Bronchial epithelial cell (primary cell): ENCODE measurements around the gene INAFM2. TPM values are rescaled to one million over a fixed set of nuclear protein-coding genes. Genes with fewer than 3 reads are reported as not detected.
A peak's percentile ranks its signal among the peaks of the same experiment; 100 is the strongest.

Experiments used
- DNase-seq: peaks from one replicate; pipeline ENCODE4 v3.0.0-alpha.2; 2010; ENCODE audit warnings: low read depth
- FAIRE-seq: peaks from 2 replicates; lab custom pipeline; 2011; peaks lifted over from hg19 to GRCh38; lab: Jason Lieb, UNC
- H3K27me3 ChIP-seq: 2 replicates; pipeline ENCODE4 v1.5.1; 2011; ENCODE audit warnings: low read length; ENCODE audit not compliant: control insufficient read depth, insufficient read depth
- H3K36me3 ChIP-seq: 2 replicates; pipeline ENCODE4 v1.5.1; 2011; ENCODE audit warnings: low read length; ENCODE audit not compliant: control insufficient read depth, insufficient read depth
- H3K4me3 ChIP-seq: 2 replicates; pipeline ENCODE4 v1.5.1; 2011; ENCODE audit warnings: mild to moderate bottlenecking, low read depth, low read length, control low read depth
- total RNA-seq: library from RNA; depleted of rRNA; stranded (reverse); fragments of >200 nt; gene quantifications from 2 replicates; pipeline ENCODE4 v1.2.1, GENCODE V29; 2014
- TF ChIP-seq, protein P1 (sequence below): IDR thresholded peaks from 2 replicates; pipeline ENCODE4 v1.5.1; 2011; ENCODE audit warnings: mild to moderate bottlenecking, moderate library complexity, low read length, control low read depth, inconsistent platforms; ENCODE audit not compliant: insufficient read depth, severe bottlenecking

The INAFM2 gene
- total RNA-seq, 1 donor from 2014 or later, result 6.3 TPM

DNA sequence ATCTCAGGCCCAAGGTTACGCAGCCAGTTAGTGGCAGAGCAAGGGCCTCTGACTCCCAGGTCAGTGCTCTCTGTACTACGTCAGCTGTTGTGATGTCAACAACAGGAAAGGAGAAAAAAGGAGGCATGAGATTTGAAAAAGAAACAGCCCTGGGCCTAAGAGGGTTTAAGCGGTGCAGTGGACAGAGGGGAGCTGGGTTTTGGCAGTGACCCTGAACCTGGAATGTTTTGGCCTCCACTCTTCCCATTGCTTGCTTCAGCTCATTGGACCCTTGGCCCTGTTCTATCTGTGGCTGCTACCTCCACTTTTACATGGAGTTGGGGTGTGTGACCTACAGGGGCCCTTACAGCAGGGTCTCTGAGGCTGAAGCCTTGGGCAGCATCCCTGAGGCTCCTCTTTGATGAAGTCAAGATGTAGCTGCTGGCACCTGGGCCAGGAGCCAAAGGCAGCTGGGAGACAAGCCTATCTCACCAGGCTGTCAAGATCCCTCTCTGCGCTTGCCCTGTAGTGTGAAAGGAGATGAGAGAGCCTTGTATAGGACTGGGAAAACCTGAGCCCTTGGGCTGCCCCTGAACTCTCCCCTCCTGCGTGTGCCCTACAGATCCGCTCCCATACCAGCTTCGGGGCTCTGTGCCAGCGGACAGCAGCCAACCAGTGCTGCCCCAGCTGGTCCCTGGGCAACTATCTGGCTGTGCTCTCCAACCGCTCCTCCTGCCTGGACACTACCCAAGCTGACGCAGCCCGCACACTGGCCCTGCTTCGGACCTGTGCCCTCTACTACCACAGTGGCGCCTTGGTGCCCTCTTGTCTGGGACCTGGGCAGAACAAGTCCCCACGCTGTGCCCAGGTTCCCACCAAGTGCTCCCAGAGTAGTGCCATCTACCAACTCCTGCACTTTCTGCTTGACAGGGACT lies 43.2 kb downstream of the INAFM2 start:
- no peak for FAIRE-seq
- no peak overlapping the region for H3K4me3 ChIP-seq

DNA sequence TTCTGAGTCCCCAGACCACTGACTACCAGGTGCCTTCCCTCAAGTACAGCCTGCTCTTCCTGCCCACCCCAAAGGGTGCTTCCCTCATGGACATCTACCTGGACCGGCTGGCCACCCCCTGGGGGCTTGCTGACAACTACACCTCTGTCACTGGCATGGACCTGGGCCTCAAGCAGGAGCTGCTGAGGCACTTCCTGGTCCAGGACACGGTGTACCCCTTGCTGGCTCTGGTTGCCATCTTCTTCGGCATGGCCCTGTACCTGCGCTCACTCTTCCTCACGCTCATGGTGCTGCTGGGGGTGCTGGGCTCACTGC lies 43.8 kb downstream of the INAFM2 start:
- no peak for DNase-seq
- Histone ChIP-seq H3K27me3 (peaks cover 3% of the 10 kb centered on the region), H3K4me3 (no peak overlapping the region), H3K36me3 (no peaks in the 10 kb centered on the region)
- FAIRE-seq, result no peak
- TF ChIP-seq, protein P1, sequence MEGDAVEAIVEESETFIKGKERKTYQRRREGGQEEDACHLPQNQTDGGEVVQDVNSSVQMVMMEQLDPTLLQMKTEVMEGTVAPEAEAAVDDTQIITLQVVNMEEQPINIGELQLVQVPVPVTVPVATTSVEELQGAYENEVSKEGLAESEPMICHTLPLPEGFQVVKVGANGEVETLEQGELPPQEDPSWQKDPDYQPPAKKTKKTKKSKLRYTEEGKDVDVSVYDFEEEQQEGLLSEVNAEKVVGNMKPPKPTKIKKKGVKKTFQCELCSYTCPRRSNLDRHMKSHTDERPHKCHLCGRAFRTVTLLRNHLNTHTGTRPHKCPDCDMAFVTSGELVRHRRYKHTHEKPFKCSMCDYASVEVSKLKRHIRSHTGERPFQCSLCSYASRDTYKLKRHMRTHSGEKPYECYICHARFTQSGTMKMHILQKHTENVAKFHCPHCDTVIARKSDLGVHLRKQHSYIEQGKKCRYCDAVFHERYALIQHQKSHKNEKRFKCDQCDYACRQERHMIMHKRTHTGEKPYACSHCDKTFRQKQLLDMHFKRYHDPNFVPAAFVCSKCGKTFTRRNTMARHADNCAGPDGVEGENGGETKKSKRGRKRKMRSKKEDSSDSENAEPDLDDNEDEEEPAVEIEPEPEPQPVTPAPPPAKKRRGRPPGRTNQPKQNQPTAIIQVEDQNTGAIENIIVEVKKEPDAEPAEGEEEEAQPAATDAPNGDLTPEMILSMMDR, result no peak

More for the DNA sequence above, 43.2 kb downstream of the INAFM2 start:
- Histone ChIP-seq H3K27me3 (peaks cover 3% of the 10 kb centered on the region), H3K36me3 (no peaks in the 10 kb centered on the region)
- DNase-seq, result no peak
- TF ChIP-seq, protein P1, result no peak

DNA sequence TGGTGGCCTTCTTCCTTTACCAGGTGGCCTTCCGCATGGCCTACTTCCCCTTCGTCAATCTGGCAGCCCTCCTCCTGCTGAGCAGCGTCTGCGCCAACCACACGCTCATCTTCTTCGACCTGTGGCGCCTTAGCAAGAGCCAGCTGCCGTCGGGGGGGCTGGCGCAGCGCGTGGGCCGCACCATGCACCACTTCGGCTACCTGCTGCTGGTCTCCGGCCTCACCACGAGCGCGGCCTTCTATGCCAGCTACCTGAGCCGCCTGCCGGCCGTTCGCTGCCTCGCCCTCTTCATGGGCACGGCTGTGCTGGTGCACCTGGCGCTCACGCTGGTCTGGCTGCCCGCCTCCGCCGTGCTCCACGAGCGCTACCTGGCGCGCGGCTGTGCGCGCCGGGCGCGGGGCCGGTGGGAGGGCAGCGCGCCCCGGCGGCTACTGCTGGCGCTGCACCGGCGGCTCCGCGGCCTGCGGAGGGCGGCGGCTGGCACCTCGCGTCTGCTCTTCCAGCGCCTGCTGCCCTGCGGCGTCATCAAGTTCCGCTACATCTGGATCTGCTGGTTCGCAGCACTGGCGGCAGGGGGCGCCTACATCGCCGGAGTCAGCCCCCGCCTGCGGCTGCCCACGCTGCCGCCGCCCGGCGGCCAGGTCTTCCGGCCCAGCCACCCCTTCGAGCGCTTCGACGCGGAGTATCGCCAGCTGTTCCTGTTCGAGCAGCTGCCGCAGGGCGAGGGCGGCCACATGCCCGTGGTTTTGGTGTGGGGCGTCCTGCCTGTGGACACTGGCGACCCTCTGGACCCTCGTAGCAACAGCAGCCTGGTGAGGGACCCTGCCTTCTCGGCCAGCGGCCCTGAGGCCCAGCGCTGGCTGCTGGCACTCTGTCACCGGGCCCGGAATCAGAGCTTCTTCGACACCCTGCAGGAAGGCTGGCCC lies 44.5 kb downstream of the INAFM2 start:
- TF ChIP-seq, protein P1, result peak; percentile 69
- FAIRE-seq (no peak), DNase-seq (peak; percentile 72)
- no peak overlapping the region for H3K4me3 ChIP-seq
- peaks cover 3% of the 10 kb centered on the region for H3K27me3 ChIP-seq
- H3K36me3 ChIP-seq, result no peaks in the 10 kb centered on the region

DNA sequence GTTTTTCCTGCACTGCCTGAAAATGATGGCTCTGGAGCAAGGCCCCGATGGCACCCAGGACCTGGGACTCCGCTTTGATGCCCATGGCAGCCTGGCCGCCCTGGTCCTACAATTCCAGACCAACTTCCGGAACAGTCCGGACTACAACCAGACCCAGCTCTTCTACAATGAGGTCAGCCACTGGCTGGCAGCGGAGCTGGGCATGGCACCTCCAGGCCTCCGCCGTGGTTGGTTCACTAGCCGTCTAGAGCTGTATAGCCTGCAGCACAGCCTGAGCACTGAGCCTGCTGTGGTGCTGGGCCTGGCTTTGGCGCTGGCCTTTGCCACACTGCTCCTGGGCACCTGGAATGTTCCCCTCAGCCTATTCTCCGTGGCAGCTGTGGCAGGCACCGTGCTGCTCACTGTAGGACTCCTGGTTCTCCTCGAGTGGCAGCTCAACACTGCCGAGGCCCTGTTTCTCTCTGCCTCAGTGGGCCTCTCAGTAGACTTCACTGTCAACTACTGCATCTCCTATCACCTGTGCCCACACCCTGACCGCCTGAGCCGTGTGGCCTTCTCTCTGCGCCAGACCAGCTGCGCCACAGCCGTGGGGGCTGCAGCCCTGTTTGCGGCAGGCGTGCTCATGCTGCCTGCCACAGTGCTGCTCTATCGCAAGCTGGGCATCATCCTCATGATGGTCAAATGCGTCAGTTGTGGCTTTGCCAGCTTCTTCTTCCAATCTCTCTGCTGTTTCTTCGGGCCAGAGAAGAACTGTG lies 45.4 kb downstream of the INAFM2 start:
- TF ChIP-seq, protein P1, result no peak
- FAIRE-seq, result no peak

DNA sequence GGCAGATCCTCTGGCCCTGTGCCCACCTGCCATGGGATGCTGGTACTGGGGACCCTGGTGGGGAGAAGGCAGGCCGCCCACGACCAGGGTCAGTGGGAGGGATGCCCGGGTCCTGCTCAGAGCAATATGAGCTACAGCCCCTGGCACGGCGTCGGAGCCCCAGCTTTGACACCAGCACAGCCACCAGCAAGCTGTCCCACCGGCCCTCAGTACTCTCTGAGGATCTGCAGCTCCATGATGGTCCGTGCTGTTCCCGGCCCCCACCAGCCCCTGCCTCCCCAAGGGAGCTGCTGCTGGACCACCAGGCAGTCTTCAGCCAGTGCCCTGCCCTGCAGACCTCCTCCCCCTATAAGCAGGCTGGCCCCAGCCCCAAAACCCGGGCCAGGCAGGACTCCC lies 46.0 kb downstream of the INAFM2 start:
- Histone ChIP-seq H3K27me3 (peaks cover 3% of the 10 kb centered on the region), H3K4me3 (no peak overlapping the region), H3K36me3 (no peaks in the 10 kb centered on the region)
- TF ChIP-seq, protein P1, result no peak
- FAIRE-seq, result no peak
- DNase-seq, result no peak

More for the DNA sequence above, 45.4 kb downstream of the INAFM2 start:
- no peak for DNase-seq
- no peaks in the 10 kb centered on the region for H3K36me3 ChIP-seq
- H3K27me3 ChIP-seq, result peaks cover 3% of the 10 kb centered on the region
- H3K4me3 ChIP-seq, result no peak overlapping the region
